Measurements from ENCODE around the gene MORN4. TPM values are rescaled to one million over a fixed set of nuclear protein-coding genes. Genes with fewer than 3 reads are reported as not detected.

The MORN4 gene
- total RNA-seq, 1 donor from 2014 or later, result 16.4 TPM

DNA sequence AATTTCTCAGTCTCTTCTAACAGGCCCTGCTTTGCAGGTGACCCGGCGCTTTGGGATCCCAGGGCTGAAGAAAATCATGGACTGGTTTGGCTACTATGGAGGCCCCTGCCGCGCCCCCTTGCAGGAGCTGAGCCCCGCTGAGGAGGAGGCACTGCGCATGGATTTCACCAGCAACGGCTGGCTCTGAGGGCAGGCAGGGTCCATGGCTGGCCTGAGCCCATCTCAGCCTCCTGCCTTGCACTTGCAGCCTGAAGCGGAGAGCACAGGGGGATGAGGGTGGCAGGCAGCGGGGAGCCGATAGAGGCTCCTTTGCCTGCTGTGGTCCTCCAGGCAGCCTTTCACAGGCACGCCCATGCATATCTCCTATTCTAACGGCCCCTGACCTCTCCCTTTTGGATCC is 21.8 kb downstream of the MORN4 start:
- no peaks in the 10 kb centered on the region for H3K27me3 Mint-ChIP-seq (ENCODE audit: low read depth)
- no peak overlapping the region for H3K27ac Mint-ChIP-seq
- TF ChIP-seq, protein P1, sequence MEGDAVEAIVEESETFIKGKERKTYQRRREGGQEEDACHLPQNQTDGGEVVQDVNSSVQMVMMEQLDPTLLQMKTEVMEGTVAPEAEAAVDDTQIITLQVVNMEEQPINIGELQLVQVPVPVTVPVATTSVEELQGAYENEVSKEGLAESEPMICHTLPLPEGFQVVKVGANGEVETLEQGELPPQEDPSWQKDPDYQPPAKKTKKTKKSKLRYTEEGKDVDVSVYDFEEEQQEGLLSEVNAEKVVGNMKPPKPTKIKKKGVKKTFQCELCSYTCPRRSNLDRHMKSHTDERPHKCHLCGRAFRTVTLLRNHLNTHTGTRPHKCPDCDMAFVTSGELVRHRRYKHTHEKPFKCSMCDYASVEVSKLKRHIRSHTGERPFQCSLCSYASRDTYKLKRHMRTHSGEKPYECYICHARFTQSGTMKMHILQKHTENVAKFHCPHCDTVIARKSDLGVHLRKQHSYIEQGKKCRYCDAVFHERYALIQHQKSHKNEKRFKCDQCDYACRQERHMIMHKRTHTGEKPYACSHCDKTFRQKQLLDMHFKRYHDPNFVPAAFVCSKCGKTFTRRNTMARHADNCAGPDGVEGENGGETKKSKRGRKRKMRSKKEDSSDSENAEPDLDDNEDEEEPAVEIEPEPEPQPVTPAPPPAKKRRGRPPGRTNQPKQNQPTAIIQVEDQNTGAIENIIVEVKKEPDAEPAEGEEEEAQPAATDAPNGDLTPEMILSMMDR (IDR thresholded peaks at IDR 0.05; ENCODE audit: unreplicated experiment), result no peak
- peaks cover 4% of the 10 kb centered on the region for H3K36me3 Mint-ChIP-seq
- no peak overlapping the region for H3K4me3 Mint-ChIP-seq
- no peaks in the 10 kb centered on the region for H3K9me3 Mint-ChIP-seq
- H3K4me1 Mint-ChIP-seq, result no peaks in the 10 kb centered on the region
- no peak for DNase-seq (ENCODE audit: low spot score in 2 of 2, unreplicated experiment in 2 of 2)

DNA sequence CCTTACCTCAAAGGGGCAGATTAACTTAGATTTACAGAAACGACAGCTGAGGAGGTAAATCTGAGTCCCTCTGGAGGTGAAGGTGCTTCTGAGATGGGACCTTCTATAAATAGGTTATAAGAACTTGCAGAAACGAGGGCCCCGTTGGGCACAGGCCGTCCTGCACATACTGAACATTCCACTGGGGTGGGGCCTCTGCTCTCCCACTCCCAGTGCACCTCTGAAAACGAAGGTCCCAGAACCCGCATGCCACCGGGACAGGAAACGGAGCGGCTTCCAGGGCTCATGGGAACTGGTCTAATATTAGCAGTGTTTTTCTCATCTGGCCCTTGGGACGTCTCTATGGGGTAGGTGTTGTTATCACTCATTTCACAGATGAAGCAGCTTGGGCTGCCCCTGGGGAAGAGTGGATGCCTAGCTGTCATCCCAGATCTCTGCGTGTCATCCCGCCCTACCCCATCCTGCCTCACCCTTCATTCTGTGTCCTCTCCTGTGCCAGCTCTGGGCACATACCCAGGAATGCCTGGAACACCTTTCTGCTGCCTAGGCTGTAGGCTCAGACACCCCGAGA is 24.2 kb downstream of the MORN4 start:
- Mint-ChIP-seq H3K27me3 (ENCODE audit: low read depth) (no peaks in the 10 kb centered on the region), H3K27ac (no peak overlapping the region), H3K9me3 (no peaks in the 10 kb centered on the region), H3K36me3 (no peaks in the 10 kb centered on the region), H3K4me1 (no peaks in the 10 kb centered on the region), H3K4me3 (no peak overlapping the region)
- TF ChIP-seq, protein P1 (IDR thresholded peaks at IDR 0.05; ENCODE audit: unreplicated experiment), result no peak
- DNase-seq (ENCODE audit: low spot score in 2 of 2, unreplicated experiment in 2 of 2), result no peak

DNA sequence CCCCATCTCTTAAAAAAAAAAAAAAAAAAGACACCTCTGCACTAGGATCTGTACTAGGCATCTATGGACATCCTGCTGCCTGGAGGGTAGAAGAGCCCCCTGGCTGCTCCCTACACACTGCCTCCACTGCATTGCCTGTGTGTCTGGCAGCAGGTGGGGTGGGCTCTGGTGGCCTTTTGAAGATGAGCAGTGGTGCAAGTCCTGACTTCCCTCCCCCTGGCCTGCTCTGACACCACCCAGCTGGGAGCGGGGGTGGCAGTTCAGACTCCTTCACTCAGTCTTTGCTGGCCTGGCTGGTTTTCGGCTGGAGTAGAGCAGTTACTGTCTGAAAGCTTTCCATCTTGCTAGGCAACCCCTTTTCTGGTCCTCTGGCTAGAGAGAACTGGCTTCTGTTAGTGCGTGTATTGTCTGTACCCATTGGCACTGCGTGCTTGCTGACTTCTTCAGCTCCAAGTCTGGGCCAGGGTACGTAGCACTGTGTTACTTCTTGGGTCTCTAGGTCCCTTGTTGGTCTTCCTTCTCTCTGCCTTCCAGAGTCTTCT is 26.1 kb downstream of the MORN4 start:
- TF ChIP-seq, protein P1 (IDR thresholded peaks at IDR 0.05; ENCODE audit: unreplicated experiment), result no peak
- Mint-ChIP-seq H3K4me1 (no peaks in the 10 kb centered on the region), H3K27me3 (ENCODE audit: low read depth) (no peaks in the 10 kb centered on the region), H3K4me3 (no peak overlapping the region), H3K9me3 (no peaks in the 10 kb centered on the region), H3K36me3 (no peaks in the 10 kb centered on the region), H3K27ac (no peak overlapping the region)
- no peak for DNase-seq (ENCODE audit: low spot score in 2 of 2, unreplicated experiment in 2 of 2)

DNA sequence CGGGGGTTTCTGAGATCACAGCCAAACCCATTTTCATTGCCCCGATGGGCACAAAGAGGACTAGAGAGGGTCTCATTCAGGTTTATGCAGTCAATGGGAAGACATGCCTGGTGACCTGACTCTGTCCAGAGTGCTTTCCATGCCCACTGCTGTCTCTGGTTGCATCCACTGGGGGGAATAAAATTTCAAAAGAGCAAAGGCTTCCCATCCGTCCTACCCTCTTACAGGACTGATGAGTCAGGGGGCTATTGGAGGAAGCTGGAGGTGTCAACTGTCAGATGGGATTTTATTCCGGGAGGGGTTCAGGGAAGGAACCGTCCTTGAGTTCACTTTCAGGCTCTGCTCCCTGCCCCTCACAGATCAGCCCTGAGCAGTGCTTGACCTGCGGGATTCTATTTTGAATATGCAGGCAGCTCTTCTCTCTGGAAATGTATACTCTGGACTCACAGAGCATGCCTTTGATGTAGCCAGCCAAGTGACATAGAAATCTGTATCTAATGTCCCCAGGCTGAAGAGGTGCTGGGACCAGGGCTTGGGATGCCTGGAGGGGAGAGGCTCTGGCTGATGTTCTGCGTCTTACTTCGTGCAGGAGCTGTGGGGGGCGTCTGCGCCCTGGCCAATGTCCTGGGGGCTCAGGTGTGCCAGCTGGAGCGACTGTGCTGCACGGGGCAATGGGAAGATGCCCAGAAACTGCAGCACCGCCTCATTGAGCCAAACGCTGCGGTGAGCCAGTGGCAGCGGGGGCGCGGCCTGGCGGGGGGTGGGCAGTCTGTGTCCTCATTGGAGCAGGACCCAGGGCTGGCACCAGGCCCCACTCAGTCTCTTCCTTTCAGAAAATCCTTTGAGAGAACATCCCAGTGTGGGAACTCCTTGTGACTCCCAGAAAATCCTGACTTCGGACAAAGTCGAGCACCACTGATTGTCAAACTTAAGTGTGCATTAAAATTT is 31.8 kb downstream of the MORN4 start:
- Mint-ChIP-seq H3K4me3 (no peak overlapping the region), H3K27ac (no peak overlapping the region), H3K4me1 (no peaks in the 10 kb centered on the region), H3K36me3 (no peaks in the 10 kb centered on the region), H3K27me3 (ENCODE audit: low read depth) (no peaks in the 10 kb centered on the region), H3K9me3 (no peaks in the 10 kb centered on the region)
- TF ChIP-seq, protein P1 (IDR thresholded peaks at IDR 0.05; ENCODE audit: unreplicated experiment), result no peak
- DNase-seq (ENCODE audit: low spot score in 2 of 2, unreplicated experiment in 2 of 2), result no peak

DNA sequence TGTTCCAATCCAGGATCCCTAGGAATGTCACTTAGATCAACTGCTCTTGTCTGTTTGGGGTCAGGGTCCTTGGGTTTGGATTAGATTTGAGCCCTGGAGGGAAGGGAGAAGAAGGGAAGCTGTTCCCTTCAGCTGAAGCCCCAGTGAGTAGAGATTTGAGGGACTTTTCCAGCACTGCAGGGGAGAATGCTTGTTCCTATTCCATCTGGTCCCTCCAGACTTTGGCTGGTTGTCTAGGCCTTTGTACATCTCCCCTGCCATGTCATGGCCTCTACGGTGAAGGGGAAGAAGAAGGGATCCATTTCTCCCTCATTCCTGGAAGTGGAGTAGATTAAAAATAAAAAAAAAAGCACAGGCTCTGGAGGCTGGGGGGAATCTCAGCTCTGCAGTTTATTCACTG is 32.7 kb downstream of the MORN4 start:
- Mint-ChIP-seq H3K36me3 (no peaks in the 10 kb centered on the region), H3K9me3 (no peaks in the 10 kb centered on the region), H3K27ac (no peak overlapping the region), H3K4me1 (no peaks in the 10 kb centered on the region), H3K27me3 (ENCODE audit: low read depth) (no peaks in the 10 kb centered on the region), H3K4me3 (no peak overlapping the region)
- TF ChIP-seq, protein P1 (IDR thresholded peaks at IDR 0.05; ENCODE audit: unreplicated experiment), result no peak
- no peak for DNase-seq (ENCODE audit: low spot score in 2 of 2, unreplicated experiment in 2 of 2)

Data from mesothelial cell of epicardium (in vitro differentiated cells).